GM12872 (cell line): ENCODE measurements around the gene SH3BGRL3.

Source experiments
- TF ChIP-seq, protein P1 (sequence below): IDR thresholded peaks from 3 replicates; pipeline ENCODE4 v1.5.1; 2011; ENCODE audit warnings: low read depth, mild to moderate bottlenecking, low read length, moderate library complexity; ENCODE audit not compliant: insufficient read depth

SH3BGRL3 gene

DNA sequence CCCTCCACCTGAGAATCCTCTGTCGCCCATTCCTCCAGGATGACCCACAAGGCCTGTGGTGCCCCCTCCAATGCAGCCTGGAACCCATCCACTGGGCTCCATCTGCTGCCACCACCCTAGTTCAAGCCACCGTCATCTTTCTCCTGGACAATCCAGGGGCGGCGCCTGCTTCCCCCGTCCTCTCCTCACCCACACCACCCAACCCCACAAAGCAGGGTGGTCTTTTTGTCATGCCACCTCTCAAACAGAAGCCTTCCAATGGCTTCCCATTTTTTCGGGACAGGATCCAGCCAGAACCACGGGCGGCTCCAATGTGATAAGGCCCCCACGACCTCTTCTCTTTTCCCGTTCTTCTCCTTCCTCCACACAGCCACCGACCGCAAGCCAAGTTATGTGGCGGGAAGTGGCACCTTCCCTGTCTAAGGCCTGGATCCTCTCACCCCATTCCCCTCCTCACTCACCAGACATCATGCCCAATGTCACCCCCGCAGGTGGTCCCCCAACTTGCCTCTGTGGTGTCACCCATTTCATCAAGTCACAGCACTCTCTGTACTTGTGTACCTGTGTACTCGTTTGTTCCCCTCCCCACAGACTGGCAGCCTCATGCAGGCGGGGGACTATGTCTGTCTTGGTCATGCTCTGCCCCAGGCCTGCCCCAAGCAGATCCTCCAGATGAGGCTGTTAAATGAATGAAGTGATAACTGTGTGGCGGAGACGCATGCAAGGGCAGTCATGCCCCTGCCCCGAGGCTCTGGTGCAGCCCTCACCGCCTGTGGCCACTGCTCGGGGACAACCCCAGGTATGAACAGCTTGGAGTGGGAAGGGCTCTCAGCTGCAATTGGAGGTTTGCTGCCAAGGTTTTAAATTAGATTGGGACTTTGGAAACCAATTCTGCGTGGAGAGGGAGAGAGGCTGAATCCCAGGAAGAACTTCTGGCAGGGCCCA, 15.6 kb downstream of the SH3BGRL3 start:
- TF ChIP-seq, protein P1, sequence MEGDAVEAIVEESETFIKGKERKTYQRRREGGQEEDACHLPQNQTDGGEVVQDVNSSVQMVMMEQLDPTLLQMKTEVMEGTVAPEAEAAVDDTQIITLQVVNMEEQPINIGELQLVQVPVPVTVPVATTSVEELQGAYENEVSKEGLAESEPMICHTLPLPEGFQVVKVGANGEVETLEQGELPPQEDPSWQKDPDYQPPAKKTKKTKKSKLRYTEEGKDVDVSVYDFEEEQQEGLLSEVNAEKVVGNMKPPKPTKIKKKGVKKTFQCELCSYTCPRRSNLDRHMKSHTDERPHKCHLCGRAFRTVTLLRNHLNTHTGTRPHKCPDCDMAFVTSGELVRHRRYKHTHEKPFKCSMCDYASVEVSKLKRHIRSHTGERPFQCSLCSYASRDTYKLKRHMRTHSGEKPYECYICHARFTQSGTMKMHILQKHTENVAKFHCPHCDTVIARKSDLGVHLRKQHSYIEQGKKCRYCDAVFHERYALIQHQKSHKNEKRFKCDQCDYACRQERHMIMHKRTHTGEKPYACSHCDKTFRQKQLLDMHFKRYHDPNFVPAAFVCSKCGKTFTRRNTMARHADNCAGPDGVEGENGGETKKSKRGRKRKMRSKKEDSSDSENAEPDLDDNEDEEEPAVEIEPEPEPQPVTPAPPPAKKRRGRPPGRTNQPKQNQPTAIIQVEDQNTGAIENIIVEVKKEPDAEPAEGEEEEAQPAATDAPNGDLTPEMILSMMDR: no peak

DNA sequence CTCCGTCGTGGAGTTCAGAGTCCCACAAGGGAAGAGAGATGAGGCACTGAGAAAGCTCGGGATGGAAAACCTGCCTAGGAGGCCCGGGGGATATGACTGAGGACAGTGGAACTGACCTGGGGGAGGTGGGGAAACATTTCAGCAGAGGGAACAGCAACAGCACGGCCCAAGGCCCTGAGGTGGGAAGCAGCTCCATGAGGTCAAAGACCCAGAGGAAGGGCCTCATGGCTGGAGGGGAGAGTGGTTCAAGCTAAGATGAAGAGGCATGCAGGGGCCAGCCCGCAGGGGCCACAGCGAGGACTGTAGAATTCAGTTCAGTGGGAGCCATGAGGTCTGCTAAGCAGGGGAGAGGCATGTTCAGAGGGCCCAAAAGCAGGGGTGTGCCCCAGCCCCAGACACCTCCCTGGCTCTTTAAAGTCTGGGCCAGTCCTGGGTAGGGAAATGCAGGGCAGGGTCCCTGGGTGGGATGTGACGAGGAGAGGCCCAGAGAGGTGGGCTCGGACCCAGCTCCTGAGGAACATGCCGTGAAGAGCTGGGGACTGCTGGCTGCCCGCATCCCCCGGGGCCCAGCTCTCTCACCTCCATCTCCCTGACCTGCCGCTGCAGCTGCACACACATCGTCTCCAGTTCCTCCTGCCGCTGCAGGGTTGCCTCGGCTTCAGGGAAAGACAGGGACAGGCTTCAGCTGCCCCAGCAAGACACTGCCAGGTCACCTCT, 16.6 kb downstream of the SH3BGRL3 start:
- TF ChIP-seq, protein P1: no peak

DNA sequence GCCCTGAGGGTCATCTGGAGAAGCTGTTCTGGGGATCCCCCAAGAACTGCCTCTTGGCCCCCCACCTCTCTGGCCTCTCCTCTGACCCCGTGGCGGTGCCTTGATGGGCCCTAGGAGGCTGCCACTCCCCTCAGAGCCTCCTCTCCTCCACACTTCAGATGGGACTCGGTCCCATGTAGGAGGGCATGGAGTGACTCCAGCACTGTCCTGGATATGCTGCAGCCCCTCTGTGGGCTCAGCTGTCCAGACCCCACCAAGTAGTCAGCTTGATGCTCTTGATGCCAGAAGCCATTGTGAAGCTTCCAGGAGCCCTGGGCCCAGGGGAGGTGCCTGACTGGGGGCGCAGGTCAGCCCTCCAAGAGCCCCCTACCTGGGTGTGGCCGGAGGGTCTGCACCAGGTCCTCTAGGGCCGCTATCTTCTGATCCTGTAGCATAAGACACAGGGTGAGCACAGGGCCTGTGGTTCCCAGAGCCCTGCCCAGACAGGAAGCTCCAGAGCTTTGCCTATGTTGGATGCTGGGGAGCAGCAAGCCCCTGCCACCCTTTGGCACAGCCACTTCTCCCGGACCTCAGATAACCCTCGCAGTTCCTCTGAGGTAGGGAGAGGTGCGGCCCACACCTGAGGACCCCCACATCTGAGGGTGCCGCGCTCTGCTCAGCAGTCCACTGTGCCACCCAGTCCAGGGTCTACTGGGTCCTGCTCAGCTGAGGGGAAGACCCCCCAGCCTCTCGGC, 17.3 kb downstream of the SH3BGRL3 start:
- TF ChIP-seq, protein P1: no peak

DNA sequence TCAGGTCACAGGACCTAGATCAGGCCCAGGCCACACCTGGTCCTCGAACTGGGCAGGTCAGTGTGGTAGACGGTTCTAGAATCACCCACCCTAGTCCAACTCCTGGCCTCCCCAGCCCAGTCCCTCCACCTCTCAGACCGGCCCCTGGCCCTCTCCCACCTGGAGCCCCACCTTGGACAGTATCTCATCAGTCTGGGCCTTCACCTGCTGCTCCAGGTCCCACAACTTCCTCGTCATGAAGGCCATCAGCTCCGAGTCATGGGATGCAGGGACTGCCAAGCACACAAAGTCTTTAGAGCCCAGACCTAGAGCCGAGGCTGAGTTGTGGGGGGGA, 17.9 kb downstream of the SH3BGRL3 start:
- TF ChIP-seq, protein P1: no peak

DNA sequence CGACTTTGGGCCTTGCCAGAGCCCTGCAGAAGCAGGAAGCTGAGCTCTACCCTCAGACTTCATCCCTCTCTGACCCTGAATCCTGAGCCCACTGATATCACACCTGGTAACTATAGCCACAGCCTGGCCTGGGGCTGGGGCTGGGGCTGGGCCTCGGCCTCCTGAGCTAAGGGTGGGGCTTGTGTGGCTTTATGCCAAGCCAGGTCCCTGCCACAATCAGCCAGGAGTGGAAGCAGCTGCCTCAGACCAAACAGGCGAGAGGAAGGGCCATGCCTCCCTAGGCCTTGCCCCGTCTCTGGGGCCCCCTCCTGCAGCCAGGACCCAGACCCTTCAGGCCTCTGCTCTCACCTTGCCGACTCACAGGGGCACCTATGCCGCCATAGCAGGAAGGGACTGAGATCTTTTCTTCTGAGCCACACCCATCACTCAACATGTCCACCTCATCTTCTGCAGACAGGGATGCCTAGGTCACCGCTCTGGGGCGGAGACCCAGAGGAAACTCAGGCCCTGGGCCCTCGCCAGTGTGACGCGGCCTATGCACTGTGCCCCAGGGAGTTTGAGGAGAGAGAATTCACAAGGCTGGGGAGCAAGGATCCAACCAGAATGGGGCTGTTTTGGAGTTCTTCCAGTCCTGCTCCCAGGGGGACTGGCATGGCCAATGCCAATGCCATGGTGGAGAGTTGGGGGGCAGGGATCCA, 20.8 kb downstream of the SH3BGRL3 start:
- TF ChIP-seq, protein P1: no peak

DNA sequence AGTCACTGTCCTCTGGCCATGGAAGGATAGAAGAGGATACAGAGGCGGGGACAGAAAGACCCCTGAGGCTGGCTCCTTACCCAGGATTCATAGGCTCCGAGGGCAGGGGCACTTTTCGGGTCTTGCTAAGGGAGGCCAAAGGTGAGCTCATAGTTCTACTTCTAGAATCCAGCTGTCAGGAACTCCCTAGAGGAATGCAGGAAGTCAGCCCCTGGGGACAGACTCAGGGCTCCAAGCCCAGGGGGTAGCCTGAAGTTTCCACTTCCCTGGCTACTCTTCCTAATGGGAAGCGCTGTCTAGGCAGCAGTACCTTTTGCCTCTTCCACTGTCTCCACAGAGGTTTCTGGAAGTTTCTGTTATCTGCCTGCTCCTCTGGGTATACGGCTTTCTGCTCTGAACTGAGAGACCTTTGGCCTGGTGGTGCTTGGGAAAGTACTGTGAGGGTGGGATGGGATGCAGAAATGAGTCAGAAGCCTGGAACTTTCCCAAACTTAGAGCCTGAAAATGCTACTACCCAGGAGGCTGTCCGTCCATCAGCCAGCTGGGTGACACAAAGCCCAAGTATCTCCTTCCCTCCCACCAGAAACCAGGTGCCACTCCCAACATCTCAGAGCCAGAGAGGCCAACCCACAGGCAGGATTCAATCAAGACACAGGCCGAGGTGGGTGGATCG, 23.0 kb downstream of the SH3BGRL3 start:
- TF ChIP-seq, protein P1: no peak
